ENCODE measurements around the gene TEKTIP1.

Gene TEKTIP1

GRCh38 chr19:3589439-3589838, 50.5 kb downstream of the TEKTIP1 start:
- Mint-ChIP-seq H3K9me3 (no peaks in the 10 kb centered on the region), H3K4me1 (no peaks in the 10 kb centered on the region), H3K4me3 (no peak overlapping the region), H3K27ac (peak overlapping the region; percentile 48), H3K36me3 (no peaks in the 10 kb centered on the region)
- no peak for DNase-seq (ENCODE audit: low spot score in 2 of 2)
- ATAC-seq: no peak

GRCh38 chr19:3589949-3590348, 51.0 kb downstream of the TEKTIP1 start:
- Mint-ChIP-seq H3K9me3 (no peaks in the 10 kb centered on the region), H3K4me1 (no peaks in the 10 kb centered on the region), H3K4me3 (no peak overlapping the region), H3K36me3 (no peaks in the 10 kb centered on the region), H3K27ac (no peak overlapping the region)
- no peak for DNase-seq (ENCODE audit: low spot score in 2 of 2)
- no peak for ATAC-seq

- no peaks in the 10 kb centered on the region for H3K4me1 Mint-ChIP-seq
- DNase-seq (ENCODE audit: low spot score in 2 of 2): no peak
- H3K27ac Mint-ChIP-seq: no peak overlapping the region
- no peak for ATAC-seq
- H3K36me3 Mint-ChIP-seq: no peaks in the 10 kb centered on the region
- H3K9me3 Mint-ChIP-seq: no peaks in the 10 kb centered on the region
- H3K4me3 Mint-ChIP-seq: no peak overlapping the region
These were observed 52.2 kb downstream of the TEKTIP1 start for GRCh38 chr19:3590991-3591659.

- Mint-ChIP-seq H3K9me3 (no peaks in the 10 kb centered on the region), H3K4me3 (no peak overlapping the region), H3K4me1 (no peaks in the 10 kb centered on the region), H3K27ac (no peak overlapping the region), H3K36me3 (no peaks in the 10 kb centered on the region)
- DNase-seq (ENCODE audit: low spot score in 2 of 2): no peak
- no peak for ATAC-seq
These were observed 53.1 kb downstream of the TEKTIP1 start for GRCh38 chr19:3591876-3592613.

GRCh38 chr19:3593156-3593555, 54.2 kb downstream of the TEKTIP1 start:
- H3K4me1 Mint-ChIP-seq: no peaks in the 10 kb centered on the region
- H3K4me3 Mint-ChIP-seq: no peak overlapping the region
- no peaks in the 10 kb centered on the region for H3K36me3 Mint-ChIP-seq
- DNase-seq (ENCODE audit: low spot score in 2 of 2) (no peak), ATAC-seq (no peak)
- no peaks in the 10 kb centered on the region for H3K9me3 Mint-ChIP-seq
- H3K27ac Mint-ChIP-seq: no peak overlapping the region
